Chondrocyte (in vitro differentiated cells): ENCODE results near the gene COL4A4. TPM values are rescaled to one million over a fixed set of nuclear protein-coding genes. Genes with fewer than 3 reads are reported as not detected.

ENCODE experiments used
- DNase-seq: peaks from one replicate; pipeline ENCODE4 v3.0.0; 2021; ENCODE audit warnings: mixed read lengths, low spot score
- H3K27ac Mint-ChIP-seq: one replicate; pipeline ENCODE4 v1.8.0; 2021; ENCODE audit warnings: mild to moderate bottlenecking, moderate library complexity, mixed read lengths; ENCODE audit not compliant: unreplicated experiment
- H3K27me3 Mint-ChIP-seq: 2 replicates; pipeline ENCODE4 v1.8.0; 2021; ENCODE audit warnings: low read depth, mixed read lengths
- H3K36me3 Mint-ChIP-seq: 2 replicates; pipeline ENCODE4 v1.8.0; 2021; ENCODE audit warnings: low read depth, mixed read lengths
- H3K4me1 Mint-ChIP-seq: 2 replicates; pipeline ENCODE4 v1.8.0; 2021; ENCODE audit warnings: low read depth, mild to moderate bottlenecking, mixed read lengths
- H3K4me3 Mint-ChIP-seq: one replicate; pipeline ENCODE4 v1.8.0; 2021; ENCODE audit warnings: mild to moderate bottlenecking, moderate library complexity, mixed read lengths; ENCODE audit not compliant: unreplicated experiment
- H3K9me3 Mint-ChIP-seq: 2 replicates; pipeline ENCODE4 v1.8.0; 2021; ENCODE audit warnings: low read depth, mixed read lengths
- total RNA-seq: library from RNA; stranded (reverse); gene quantifications from 3 replicates; pipeline ENCODE4 v1.2.1, GENCODE V29; 2021
- TF ChIP-seq, protein P1 (sequence below): fragments of 200-600 bp; sonication (generic); IDR thresholded peaks from 2 replicates; pipeline ENCODE4 v1.5.0; 2021; ENCODE audit warnings: antibody characterized with exemption, mild to moderate bottlenecking, moderate library complexity

The COL4A4 gene
- total RNA-seq, 1 donor from 2014 or later, result 7.3 TPM

GRCh38 chr2:226983895-226984749, 179.9 kb downstream of the COL4A4 start:
- Mint-ChIP-seq H3K4me3 (no peak overlapping the region), H3K27ac (no peak overlapping the region), H3K4me1 (peaks cover 4% of the 10 kb centered on the region), H3K27me3 (no peaks in the 10 kb centered on the region), H3K36me3 (peaks cover under 1% of the 10 kb centered on the region), H3K9me3 (no peaks in the 10 kb centered on the region)
- no peak for DNase-seq
- TF ChIP-seq, protein P1, sequence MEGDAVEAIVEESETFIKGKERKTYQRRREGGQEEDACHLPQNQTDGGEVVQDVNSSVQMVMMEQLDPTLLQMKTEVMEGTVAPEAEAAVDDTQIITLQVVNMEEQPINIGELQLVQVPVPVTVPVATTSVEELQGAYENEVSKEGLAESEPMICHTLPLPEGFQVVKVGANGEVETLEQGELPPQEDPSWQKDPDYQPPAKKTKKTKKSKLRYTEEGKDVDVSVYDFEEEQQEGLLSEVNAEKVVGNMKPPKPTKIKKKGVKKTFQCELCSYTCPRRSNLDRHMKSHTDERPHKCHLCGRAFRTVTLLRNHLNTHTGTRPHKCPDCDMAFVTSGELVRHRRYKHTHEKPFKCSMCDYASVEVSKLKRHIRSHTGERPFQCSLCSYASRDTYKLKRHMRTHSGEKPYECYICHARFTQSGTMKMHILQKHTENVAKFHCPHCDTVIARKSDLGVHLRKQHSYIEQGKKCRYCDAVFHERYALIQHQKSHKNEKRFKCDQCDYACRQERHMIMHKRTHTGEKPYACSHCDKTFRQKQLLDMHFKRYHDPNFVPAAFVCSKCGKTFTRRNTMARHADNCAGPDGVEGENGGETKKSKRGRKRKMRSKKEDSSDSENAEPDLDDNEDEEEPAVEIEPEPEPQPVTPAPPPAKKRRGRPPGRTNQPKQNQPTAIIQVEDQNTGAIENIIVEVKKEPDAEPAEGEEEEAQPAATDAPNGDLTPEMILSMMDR, result no peak

DNA sequence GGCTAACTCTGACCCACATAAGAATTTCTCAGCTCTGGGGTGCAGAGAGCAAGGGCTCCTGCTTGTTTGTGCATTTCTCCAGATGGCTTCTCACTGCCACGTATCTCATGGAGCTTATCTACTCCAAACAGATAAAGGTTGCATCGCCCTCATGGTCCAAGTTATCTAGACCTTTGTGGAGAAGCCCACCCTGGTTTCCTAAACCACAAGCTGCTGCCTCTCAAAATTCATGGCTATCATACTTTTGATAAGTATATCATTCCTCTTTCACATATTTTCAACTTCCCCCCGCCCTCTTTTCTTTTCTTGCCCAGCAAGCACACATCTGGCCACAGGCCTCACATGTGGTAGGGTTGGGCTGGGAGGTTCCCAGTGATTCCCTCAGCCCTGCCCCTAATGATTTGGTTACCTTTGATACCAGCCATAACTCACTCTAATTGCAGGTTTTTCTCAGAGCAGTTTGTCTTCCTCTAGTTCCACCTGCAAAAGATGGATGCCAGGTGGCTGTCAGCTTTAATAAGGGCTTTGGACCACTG, 182.1 kb downstream of the COL4A4 start:
- Mint-ChIP-seq H3K9me3 (no peaks in the 10 kb centered on the region), H3K4me3 (no peak overlapping the region), H3K27ac (no peak overlapping the region), H3K4me1 (peaks cover 17% of the 10 kb centered on the region), H3K27me3 (no peaks in the 10 kb centered on the region), H3K36me3 (no peaks in the 10 kb centered on the region)
- TF ChIP-seq, protein P1, result no peak
- DNase-seq, result no peak

- peaks cover 13% of the 10 kb centered on the region for H3K4me1 Mint-ChIP-seq
- no peak for DNase-seq
- no peaks in the 10 kb centered on the region for H3K9me3 Mint-ChIP-seq
- H3K36me3 Mint-ChIP-seq, result no peaks in the 10 kb centered on the region
- H3K4me3 Mint-ChIP-seq, result no peak overlapping the region
- peak overlapping the region; percentile 42 for H3K27ac Mint-ChIP-seq
- TF ChIP-seq, protein P1, result peak; percentile 10
- H3K27me3 Mint-ChIP-seq, result no peaks in the 10 kb centered on the region
These were observed 185.0 kb downstream of the COL4A4 start for GRCh38 chr2:226979004-226979403.

GRCh38 chr2:226978300-226978699, 185.7 kb downstream of the COL4A4 start:
- DNase-seq, result no peak
- peaks cover 13% of the 10 kb centered on the region for H3K4me1 Mint-ChIP-seq
- H3K36me3 Mint-ChIP-seq, result no peaks in the 10 kb centered on the region
- TF ChIP-seq, protein P1, result no peak
- H3K4me3 Mint-ChIP-seq, result no peak overlapping the region
- no peak overlapping the region for H3K27ac Mint-ChIP-seq
- H3K27me3 Mint-ChIP-seq, result no peaks in the 10 kb centered on the region
- no peaks in the 10 kb centered on the region for H3K9me3 Mint-ChIP-seq

GRCh38 chr2:226977775-226978190, 186.2 kb downstream of the COL4A4 start:
- Mint-ChIP-seq H3K27me3 (no peaks in the 10 kb centered on the region), H3K4me3 (no peak overlapping the region), H3K4me1 (peaks cover 13% of the 10 kb centered on the region), H3K9me3 (no peaks in the 10 kb centered on the region), H3K36me3 (no peaks in the 10 kb centered on the region), H3K27ac (no peak overlapping the region)
- TF ChIP-seq, protein P1, result no peak
- DNase-seq, result no peak
